ENCODE measurements around the gene SRP9.

SRP9 gene, protein sequence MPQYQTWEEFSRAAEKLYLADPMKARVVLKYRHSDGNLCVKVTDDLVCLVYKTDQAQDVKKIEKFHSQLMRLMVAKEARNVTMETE

DNA sequence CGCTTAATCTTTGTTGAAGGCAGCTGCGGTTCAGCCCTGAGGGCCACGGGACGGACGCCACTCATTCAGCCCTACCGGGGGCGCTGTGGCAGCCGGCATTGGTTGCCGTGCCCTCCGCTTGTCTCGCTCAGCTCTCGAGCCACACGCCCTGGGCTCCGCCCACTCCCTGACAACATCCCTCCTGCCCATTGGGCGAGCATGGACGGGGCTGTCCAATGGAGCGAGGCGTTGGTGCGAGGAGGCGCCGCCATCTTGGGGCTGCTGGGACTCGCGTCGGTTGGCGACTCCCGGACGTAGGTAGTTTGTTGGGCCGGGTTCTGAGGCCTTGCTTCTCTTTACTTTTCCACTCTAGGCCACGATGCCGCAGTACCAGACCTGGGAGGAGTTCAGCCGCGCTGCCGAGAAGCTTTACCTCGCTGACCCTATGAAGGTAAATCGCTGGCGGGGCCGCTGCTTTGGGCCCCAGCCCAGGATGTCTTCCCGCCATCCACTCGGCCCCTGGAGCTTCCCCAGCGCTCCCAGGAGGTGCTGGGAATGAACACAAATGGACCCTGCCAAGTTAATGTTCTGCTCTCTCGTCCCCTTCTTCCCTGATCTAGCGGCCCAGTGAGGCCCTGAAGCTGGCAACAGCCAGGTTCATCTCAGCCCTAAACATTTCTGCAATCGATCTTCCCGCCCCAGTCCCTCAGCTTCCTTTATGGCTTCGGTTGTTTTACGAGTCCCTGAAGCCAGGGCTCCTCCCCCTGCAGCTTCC is at the start of gene SRP9:
SRP9 (plus strand) TSS at position 244 of the 754 bp plus-strand sequence; CDS start at position 359, 115 bp downstream.
- Histone ChIP-seq H3K4me3 (ENCODE audit: low read depth, low read length) (peak within 1 kb of the TSS; percentile 86), H3K9me3 (ENCODE audit: severe bottlenecking) (no peaks in the 10 kb centered on the region), H3K36me3 (peaks cover 9% of the 10 kb centered on the region; the same call in 1 of the 2 replicates), H3K27me3 (ENCODE audit: insufficient read depth, low read depth, severe bottlenecking) (no peaks in the 10 kb centered on the region), H3K27ac (peak within 1 kb of the TSS; percentile 99)
- TF ChIP-seq, protein P1, sequence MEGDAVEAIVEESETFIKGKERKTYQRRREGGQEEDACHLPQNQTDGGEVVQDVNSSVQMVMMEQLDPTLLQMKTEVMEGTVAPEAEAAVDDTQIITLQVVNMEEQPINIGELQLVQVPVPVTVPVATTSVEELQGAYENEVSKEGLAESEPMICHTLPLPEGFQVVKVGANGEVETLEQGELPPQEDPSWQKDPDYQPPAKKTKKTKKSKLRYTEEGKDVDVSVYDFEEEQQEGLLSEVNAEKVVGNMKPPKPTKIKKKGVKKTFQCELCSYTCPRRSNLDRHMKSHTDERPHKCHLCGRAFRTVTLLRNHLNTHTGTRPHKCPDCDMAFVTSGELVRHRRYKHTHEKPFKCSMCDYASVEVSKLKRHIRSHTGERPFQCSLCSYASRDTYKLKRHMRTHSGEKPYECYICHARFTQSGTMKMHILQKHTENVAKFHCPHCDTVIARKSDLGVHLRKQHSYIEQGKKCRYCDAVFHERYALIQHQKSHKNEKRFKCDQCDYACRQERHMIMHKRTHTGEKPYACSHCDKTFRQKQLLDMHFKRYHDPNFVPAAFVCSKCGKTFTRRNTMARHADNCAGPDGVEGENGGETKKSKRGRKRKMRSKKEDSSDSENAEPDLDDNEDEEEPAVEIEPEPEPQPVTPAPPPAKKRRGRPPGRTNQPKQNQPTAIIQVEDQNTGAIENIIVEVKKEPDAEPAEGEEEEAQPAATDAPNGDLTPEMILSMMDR (IDR thresholded peaks at IDR 0.05; ENCODE audit: low read depth, low read length): peak; percentile 81
- peak; percentile 96 for DNase-seq

DNA sequence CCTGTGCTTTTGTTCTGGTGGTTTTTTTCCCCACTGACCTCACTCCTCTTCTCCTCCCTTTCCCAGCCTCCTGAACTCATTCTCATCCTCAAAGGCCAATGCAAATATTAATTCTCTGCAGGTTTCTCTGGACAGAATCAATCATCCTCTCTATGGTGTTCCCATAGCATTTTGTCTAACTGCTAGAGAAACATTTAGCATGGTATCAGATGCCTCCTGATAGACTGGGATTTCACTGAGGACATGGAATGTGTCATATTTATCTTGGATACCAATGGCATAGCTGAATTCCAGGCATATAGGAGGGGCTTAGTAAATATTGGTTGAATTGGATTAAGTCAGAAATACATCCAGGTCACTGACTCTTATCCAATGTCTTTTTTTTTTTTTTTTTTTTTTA is 46.1 kb upstream of the SRP9 start:
- H3K27me3 ChIP-seq (ENCODE audit: insufficient read depth, low read depth, severe bottlenecking): no peaks in the 10 kb centered on the region
- TF ChIP-seq, protein P1 (IDR thresholded peaks at IDR 0.05; ENCODE audit: low read depth, low read length): no peak
- no peaks in the 10 kb centered on the region for H3K36me3 ChIP-seq
- no peak overlapping the region for H3K4me3 ChIP-seq (ENCODE audit: low read depth, low read length)
- H3K27ac ChIP-seq: no peak overlapping the region
- no peaks in the 10 kb centered on the region for H3K9me3 ChIP-seq (ENCODE audit: severe bottlenecking)
- no peak for DNase-seq

DNA sequence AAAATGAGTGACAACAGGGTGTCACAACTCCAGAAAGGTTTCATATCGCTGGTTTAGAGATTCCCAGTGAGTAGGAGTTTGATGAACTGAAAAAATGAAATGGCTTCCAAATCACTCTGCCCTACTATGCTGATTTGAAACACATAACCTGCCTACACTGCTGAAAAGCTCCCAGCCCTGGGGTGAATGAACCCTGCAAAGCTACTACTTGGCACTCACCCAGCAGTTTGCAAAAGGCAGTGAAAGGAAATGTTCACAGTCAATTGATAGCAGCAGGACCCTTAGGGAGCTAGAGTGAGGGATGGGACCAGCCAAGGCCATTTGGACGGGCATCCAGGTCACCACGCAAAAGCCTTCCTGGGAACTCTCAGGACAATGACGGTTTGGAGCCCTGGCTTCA is 44.4 kb upstream of the SRP9 start:
- no peak for DNase-seq

DNA sequence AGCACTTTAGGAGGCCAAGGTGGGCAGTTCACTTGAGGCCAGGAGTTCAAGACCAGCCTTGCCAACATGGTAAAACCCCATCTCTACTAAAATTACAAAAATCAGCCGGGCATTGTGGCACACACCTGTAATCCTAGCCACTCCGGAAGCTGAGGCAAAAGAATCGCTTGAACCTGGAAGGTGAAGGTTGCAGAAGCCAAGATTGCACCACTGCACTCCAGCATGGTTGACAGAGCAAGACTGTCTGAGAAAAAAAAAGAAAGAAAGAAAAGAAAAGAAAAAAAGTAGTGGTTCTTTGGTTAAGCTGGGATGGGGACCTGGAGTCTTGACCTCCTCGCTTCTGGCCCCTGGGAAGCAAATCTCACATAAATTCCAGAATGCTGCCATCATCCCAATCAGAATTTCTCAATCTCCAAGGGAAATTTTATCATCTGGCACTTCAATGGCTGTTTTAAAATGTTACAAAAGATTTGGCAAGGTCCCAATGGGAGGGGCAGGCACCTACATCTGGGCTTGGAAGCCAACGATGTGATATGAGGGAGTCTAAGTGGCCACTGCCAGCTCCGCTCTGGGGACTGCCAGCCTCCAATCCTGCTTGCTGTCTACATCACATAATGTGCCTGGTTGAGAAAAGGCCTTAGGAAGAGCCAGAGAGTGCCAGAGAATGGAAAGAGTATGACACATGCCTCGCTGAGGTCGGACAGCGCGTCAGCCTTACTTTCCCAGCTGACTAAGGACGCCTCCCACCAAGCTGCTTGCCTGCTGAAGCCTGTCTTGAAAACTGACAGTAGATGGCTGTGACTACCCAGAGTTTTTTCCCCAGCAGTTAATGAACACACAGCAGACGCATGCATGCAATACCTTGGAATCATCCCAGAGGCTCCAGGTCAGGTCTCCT is 42.1 kb upstream of the SRP9 start:
- Histone ChIP-seq H3K27me3 (ENCODE audit: insufficient read depth, low read depth, severe bottlenecking) (no peaks in the 10 kb centered on the region), H3K9me3 (ENCODE audit: severe bottlenecking) (no peaks in the 10 kb centered on the region), H3K4me3 (ENCODE audit: low read depth, low read length) (no peak overlapping the region), H3K27ac (peak overlapping the region; percentile 37), H3K36me3 (no peaks in the 10 kb centered on the region)
- DNase-seq: peak; percentile 45
- TF ChIP-seq, protein P1 (IDR thresholded peaks at IDR 0.05; ENCODE audit: low read depth, low read length): no peak

More for the DNA sequence above, 44.4 kb upstream of the SRP9 start:
- no peaks in the 10 kb centered on the region for H3K27me3 ChIP-seq (ENCODE audit: insufficient read depth, low read depth, severe bottlenecking)
- no peak overlapping the region for H3K4me3 ChIP-seq (ENCODE audit: low read depth, low read length)
- no peaks in the 10 kb centered on the region for H3K36me3 ChIP-seq
- H3K9me3 ChIP-seq (ENCODE audit: severe bottlenecking): no peaks in the 10 kb centered on the region
- peak overlapping the region; percentile 71 for H3K27ac ChIP-seq
- TF ChIP-seq, protein P1 (IDR thresholded peaks at IDR 0.05; ENCODE audit: low read depth, low read length): no peak

DNA sequence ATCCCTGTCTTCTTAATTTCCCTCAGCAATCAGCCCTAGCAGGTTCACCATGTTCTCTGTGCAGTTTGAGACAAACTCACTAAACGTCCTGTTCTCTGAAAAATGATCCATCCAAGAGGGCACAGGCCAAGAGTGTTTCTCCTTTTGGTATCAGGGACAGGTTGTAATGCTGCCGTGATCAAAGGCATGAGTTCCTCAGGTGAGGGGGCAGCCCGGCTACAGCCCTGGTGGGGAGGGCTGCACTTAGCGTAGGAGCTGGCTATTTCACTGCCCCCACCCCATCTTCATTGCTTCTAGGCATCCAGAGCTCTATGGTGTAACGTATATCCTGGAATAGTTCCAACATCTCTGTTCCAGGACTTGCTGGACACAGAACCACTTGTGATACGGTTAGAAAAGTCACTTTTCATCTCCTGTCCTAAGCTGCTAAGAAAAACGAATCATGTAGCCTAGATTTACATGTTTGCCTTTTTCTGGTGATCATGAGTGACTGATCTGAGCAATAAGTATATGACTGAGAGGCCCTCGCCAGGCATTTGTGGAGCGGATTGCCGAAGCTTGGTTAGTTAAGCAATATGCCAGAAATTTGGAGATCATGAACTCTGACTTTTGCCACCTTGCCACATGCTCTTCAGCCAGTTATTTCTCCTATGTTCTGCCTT is 41.1 kb upstream of the SRP9 start:
- no peaks in the 10 kb centered on the region for H3K27me3 ChIP-seq (ENCODE audit: insufficient read depth, low read depth, severe bottlenecking)
- H3K9me3 ChIP-seq (ENCODE audit: severe bottlenecking): no peaks in the 10 kb centered on the region
- no peaks in the 10 kb centered on the region for H3K36me3 ChIP-seq
- H3K27ac ChIP-seq: peak overlapping the region; percentile 37; the same call in 1 of the 2 replicates
- DNase-seq: no peak
- TF ChIP-seq, protein P1 (IDR thresholded peaks at IDR 0.05; ENCODE audit: low read depth, low read length): no peak
- no peak overlapping the region for H3K4me3 ChIP-seq (ENCODE audit: low read depth, low read length)

Measured in WERI-Rb-1 (cell line).